Measurements from ENCODE around the gene SPC24. TPM values are rescaled to one million over a fixed set of nuclear protein-coding genes. Genes with fewer than 3 reads are reported as not detected.
"Not testable (repeated sequence)": the region's sequence is repeated elsewhere in the genome, so short reads cannot be mapped to it uniquely, and the experiment has no call there.

The SPC24 gene
- polyA plus RNA-seq, 1 of the 3 experiments (the other 2 are of a cell fraction): 18.9 TPM

DNA sequence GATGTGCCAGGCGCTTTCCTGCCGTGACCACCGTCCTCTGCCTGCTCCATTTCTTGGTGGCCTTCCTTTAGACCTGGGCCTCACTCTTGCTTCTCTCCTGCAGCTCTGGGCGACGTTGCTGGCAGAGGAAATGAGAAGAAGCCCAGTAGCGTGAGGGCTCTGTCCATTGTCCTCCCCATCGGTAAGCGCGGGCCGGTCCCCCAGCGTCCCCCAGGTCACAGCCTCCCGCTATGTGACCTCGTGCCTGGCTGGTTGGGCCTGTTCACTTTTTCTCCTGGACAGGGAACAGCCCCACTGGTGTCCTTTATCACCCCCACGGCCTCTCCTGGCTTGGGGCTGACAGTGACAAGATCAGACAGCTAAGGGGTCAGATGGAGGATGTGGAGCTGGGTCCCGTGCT, 27.7 kb downstream of the SPC24 start (continued):
- TF ChIP-seq, protein P1, sequence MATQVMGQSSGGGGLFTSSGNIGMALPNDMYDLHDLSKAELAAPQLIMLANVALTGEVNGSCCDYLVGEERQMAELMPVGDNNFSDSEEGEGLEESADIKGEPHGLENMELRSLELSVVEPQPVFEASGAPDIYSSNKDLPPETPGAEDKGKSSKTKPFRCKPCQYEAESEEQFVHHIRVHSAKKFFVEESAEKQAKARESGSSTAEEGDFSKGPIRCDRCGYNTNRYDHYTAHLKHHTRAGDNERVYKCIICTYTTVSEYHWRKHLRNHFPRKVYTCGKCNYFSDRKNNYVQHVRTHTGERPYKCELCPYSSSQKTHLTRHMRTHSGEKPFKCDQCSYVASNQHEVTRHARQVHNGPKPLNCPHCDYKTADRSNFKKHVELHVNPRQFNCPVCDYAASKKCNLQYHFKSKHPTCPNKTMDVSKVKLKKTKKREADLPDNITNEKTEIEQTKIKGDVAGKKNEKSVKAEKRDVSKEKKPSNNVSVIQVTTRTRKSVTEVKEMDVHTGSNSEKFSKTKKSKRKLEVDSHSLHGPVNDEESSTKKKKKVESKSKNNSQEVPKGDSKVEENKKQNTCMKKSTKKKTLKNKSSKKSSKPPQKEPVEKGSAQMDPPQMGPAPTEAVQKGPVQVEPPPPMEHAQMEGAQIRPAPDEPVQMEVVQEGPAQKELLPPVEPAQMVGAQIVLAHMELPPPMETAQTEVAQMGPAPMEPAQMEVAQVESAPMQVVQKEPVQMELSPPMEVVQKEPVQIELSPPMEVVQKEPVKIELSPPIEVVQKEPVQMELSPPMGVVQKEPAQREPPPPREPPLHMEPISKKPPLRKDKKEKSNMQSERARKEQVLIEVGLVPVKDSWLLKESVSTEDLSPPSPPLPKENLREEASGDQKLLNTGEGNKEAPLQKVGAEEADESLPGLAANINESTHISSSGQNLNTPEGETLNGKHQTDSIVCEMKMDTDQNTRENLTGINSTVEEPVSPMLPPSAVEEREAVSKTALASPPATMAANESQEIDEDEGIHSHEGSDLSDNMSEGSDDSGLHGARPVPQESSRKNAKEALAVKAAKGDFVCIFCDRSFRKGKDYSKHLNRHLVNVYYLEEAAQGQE (IDR thresholded peaks at IDR 0.05; ENCODE audit: low read depth, low read length): no peak
- TF ChIP-seq TAF1 (IDR thresholded peaks at IDR 0.05; ENCODE audit: borderline replicate concordance, low read depth, low read length): no peak
- no peak for TF ChIP-seq GABPA (IDR thresholded peaks at IDR 0.05; ENCODE audit: low read depth)

DNA sequence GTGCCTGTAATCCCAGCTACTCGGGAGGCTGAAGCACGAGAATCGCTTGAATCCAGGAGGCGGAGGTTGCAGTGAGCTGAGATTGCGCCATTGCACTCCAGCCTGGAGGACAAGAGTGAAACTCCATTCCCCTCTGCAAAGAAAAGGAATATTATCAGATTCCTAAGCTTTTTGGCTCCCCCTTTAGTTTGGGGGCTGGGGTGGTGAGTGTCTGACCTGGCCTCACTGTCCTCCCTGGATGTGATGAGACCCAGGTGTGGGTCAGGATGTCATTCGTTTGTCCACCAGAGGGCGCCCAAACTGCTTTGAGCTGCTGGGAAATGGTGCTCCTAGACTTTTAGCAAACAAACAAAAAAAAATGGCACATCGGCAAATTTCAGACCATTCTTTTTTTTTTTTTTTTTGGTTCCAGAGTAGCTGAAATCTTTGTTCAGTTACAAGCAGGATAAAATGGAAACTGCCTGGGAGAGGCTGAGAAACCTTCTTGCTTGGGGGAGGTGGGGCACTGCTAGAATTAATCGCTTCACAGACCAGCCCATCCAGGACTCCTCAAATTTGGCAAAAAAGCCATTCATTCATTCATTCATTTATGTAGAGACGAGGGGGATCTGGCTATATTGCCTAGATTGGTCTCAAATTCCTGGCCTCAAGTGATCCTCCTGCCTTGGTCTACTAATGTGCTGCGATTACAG, 29.4 kb downstream of the SPC24 start:
- TF ChIP-seq NFIC (IDR thresholded peaks at IDR 0.05; ENCODE audit: borderline replicate concordance): no peak
- peak; percentile 69 for TF ChIP-seq SMC3 (IDR thresholded peaks at IDR 0.05; ENCODE audit: low read depth, low read length)
- TF ChIP-seq TCF12 (IDR thresholded peaks at IDR 0.05): peak; percentile 47; the same call in 1 of the 2 replicates
- TF ChIP-seq, protein P2, sequence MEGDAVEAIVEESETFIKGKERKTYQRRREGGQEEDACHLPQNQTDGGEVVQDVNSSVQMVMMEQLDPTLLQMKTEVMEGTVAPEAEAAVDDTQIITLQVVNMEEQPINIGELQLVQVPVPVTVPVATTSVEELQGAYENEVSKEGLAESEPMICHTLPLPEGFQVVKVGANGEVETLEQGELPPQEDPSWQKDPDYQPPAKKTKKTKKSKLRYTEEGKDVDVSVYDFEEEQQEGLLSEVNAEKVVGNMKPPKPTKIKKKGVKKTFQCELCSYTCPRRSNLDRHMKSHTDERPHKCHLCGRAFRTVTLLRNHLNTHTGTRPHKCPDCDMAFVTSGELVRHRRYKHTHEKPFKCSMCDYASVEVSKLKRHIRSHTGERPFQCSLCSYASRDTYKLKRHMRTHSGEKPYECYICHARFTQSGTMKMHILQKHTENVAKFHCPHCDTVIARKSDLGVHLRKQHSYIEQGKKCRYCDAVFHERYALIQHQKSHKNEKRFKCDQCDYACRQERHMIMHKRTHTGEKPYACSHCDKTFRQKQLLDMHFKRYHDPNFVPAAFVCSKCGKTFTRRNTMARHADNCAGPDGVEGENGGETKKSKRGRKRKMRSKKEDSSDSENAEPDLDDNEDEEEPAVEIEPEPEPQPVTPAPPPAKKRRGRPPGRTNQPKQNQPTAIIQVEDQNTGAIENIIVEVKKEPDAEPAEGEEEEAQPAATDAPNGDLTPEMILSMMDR (IDR thresholded peaks at IDR 0.05): peak; percentile 90
- no peak for TF ChIP-seq RFX5 (IDR thresholded peaks at IDR 0.05; ENCODE audit: low read length)
- peak; percentile 67 for TF ChIP-seq RAD21 (IDR thresholded peaks at IDR 0.05; ENCODE audit: low read length)
- CTCF ChIA-PET: interaction anchor here (0.6 to 2.7 kb wide), 62 partner anchors 9 to 383 kb away, joined by 3 to 47 read pairs (median 5); partner anchors contain the start of genes LDLR, RGL3, SMARCA4 and SPC24
- POLR2A ChIA-PET: no interaction called here
- Histone ChIP-seq H3K27me3 (ENCODE audit: insufficient read depth) (no peaks in the 10 kb centered on the region), H3F3A (replicated peaks; ENCODE audit: insufficient read depth) (peaks cover 12% of the 10 kb centered on the region), H4K20me1 (ENCODE audit: insufficient read depth) (no peaks in the 10 kb centered on the region), H3K4me3 (ENCODE audit: low read depth in 2 of 2, low read length in 1 of 2) (no peak overlapping the region; a peak in 1 of 4 replicates), H3K4me1 (ENCODE audit: control insufficient read depth in 1 of 2, insufficient read depth in 2 of 2, low read depth in 1 of 2, low read length in 1 of 2) (no peaks in the 10 kb centered on the region), H3K27ac (ENCODE audit: low read depth in 2 of 2, low read length in 1 of 2) (no peak overlapping the region), H3K79me2 (ENCODE audit: insufficient read depth) (no peaks in the 10 kb centered on the region), H3K9me3 (no peaks in the 10 kb centered on the region), H2AFZ (ENCODE audit: low read depth) (no peak overlapping the region), H3K9ac (no peak overlapping the region), H3K4me2 (no peak overlapping the region), H3K9me2 (no peaks in the 10 kb centered on the region), H3K36me3 (replicated peaks in 1 of 2; ENCODE audit: control insufficient read depth in 1 of 2, insufficient read depth in 2 of 2, low read length in 1 of 2) (peaks cover 15 to 34% of the 10 kb centered on the region in 2 experiments)
- WGBS (ENCODE audit: low lambda C conversion rate): 62% methylated on average over 11 of the region's 11 CpGs
- DNase-seq: peak; percentile 82

DNA sequence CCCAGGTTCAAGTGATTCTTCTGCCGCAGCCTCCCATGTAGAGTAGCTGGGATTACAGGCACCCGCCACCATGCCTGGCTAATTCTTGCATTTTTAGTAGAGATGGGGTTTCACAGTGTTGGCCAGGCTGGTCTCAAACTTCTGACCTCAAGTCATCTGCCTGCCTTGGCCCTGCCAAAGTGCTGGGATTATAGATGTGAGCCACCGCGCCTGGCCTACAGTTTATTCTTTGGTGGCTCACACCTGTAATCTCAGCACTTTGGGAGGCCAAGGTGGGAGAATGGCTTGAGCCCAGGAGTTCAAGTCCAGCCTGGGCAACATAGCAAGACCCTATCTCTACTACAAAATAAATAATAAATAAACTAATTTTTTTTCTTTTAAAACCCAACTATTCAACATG, 31.4 kb downstream of the SPC24 start:
- H3K4me2 ChIP-seq; H3K27me3 ChIP-seq (ENCODE audit: insufficient read depth); POLR2A ChIA-PET; H3K79me2 ChIP-seq (ENCODE audit: insufficient read depth); DNase-seq; H2AFZ ChIP-seq (ENCODE audit: low read depth); H3F3A ChIP-seq (replicated peaks; ENCODE audit: insufficient read depth); H3K27ac ChIP-seq (ENCODE audit: low read depth in 2 of 2, low read length in 1 of 2); H3K9ac ChIP-seq; H3K9me3 ChIP-seq; H3K4me3 ChIP-seq (ENCODE audit: low read depth in 2 of 2, low read length in 1 of 2); H3K4me1 ChIP-seq (ENCODE audit: control insufficient read depth in 1 of 2, insufficient read depth in 2 of 2, low read depth in 1 of 2, low read length in 1 of 2); H3K9me2 ChIP-seq; H4K20me1 ChIP-seq (ENCODE audit: insufficient read depth): not testable (repeated sequence)
- 97% methylated on average over 4 of the region's 4 CpGs for WGBS (ENCODE audit: low lambda C conversion rate)
- peaks cover 11 to 36% of the 10 kb centered on the region in 2 experiments for H3K36me3 ChIP-seq (replicated peaks in 1 of 2; ENCODE audit: control insufficient read depth in 1 of 2, insufficient read depth in 2 of 2, low read length in 1 of 2)
- CTCF ChIA-PET: interaction anchor here (1.3 to 2.4 kb wide), 2 partner anchors 81 to 89 kb away, joined by 4 to 21 read pairs; no protein-coding TSS in a partner anchor
